ENCODE measurements around the gene CAMSAP1. TPM values are rescaled to one million over a fixed set of nuclear protein-coding genes. Genes with fewer than 3 reads are reported as not detected.

The CAMSAP1 gene
- polyA plus RNA-seq, 1 donor from 2014 or later, result 58.5 TPM

GRCh38 chr9:135795391-135795790, 112.0 kb downstream of the CAMSAP1 start:
- H4K20me1 ChIP-seq (ENCODE audit: insufficient read depth), result no peaks in the 10 kb centered on the region
- H3K4me2 ChIP-seq (ENCODE audit: low read length), result no peak overlapping the region
- TF ChIP-seq CTCF (IDR thresholded peaks at IDR 0.05; ENCODE audit: poor library complexity, severe bottlenecking) (no peak), TAF1 (IDR thresholded peaks at IDR 0.05; ENCODE audit: low read depth) (no peak), MXI1 (conservative IDR thresholded peaks at IDR 0.05; ENCODE audit: poor library complexity, severe bottlenecking) (no peak), SMC3 (conservative IDR thresholded peaks at IDR 0.05; ENCODE audit: poor library complexity) (no peak), RAD21 (conservative IDR thresholded peaks at IDR 0.05) (no peak), EZH2 (IDR thresholded peaks at IDR 0.05; ENCODE audit: borderline replicate concordance, insufficient read depth, low read length, poor library complexity, severe bottlenecking) (no peak), EP300 (conservative IDR thresholded peaks at IDR 0.05; ENCODE audit: poor library complexity, severe bottlenecking) (no peak), POLR2AphosphoS5 (IDR thresholded peaks at IDR 0.05) (no peak)
- TF ChIP-seq, protein P1, sequence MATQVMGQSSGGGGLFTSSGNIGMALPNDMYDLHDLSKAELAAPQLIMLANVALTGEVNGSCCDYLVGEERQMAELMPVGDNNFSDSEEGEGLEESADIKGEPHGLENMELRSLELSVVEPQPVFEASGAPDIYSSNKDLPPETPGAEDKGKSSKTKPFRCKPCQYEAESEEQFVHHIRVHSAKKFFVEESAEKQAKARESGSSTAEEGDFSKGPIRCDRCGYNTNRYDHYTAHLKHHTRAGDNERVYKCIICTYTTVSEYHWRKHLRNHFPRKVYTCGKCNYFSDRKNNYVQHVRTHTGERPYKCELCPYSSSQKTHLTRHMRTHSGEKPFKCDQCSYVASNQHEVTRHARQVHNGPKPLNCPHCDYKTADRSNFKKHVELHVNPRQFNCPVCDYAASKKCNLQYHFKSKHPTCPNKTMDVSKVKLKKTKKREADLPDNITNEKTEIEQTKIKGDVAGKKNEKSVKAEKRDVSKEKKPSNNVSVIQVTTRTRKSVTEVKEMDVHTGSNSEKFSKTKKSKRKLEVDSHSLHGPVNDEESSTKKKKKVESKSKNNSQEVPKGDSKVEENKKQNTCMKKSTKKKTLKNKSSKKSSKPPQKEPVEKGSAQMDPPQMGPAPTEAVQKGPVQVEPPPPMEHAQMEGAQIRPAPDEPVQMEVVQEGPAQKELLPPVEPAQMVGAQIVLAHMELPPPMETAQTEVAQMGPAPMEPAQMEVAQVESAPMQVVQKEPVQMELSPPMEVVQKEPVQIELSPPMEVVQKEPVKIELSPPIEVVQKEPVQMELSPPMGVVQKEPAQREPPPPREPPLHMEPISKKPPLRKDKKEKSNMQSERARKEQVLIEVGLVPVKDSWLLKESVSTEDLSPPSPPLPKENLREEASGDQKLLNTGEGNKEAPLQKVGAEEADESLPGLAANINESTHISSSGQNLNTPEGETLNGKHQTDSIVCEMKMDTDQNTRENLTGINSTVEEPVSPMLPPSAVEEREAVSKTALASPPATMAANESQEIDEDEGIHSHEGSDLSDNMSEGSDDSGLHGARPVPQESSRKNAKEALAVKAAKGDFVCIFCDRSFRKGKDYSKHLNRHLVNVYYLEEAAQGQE (IDR thresholded peaks at IDR 0.05; ENCODE audit: borderline replicate concordance), result no peak
- no peaks in the 10 kb centered on the region for H3K36me3 ChIP-seq (ENCODE audit: insufficient read depth, low read length)
- no peaks in the 10 kb centered on the region for H3K9me3 ChIP-seq (ENCODE audit: low read length)
- H3K9me2 ChIP-seq (ENCODE audit: insufficient read depth, low read length), result no peaks in the 10 kb centered on the region
- H2AFZ ChIP-seq (ENCODE audit: low read depth, low read length), result no peak overlapping the region
- H3K79me2 ChIP-seq (replicated peaks; ENCODE audit: insufficient read depth, low read length), result no peaks in the 10 kb centered on the region
- H3K9ac ChIP-seq (ENCODE audit: low read length), result no peak overlapping the region
- H3K27ac ChIP-seq (ENCODE audit: low read length), result no peak overlapping the region
- H3K27me3 ChIP-seq (ENCODE audit: insufficient read depth, low read depth, low read length), result no peaks in the 10 kb centered on the region
- no peak overlapping the region for H3K4me3 ChIP-seq (ENCODE audit: low read length)
- H3F3A ChIP-seq (ENCODE audit: insufficient read depth, low read length, poor library complexity, severe bottlenecking), result no peaks in the 10 kb centered on the region

DNA sequence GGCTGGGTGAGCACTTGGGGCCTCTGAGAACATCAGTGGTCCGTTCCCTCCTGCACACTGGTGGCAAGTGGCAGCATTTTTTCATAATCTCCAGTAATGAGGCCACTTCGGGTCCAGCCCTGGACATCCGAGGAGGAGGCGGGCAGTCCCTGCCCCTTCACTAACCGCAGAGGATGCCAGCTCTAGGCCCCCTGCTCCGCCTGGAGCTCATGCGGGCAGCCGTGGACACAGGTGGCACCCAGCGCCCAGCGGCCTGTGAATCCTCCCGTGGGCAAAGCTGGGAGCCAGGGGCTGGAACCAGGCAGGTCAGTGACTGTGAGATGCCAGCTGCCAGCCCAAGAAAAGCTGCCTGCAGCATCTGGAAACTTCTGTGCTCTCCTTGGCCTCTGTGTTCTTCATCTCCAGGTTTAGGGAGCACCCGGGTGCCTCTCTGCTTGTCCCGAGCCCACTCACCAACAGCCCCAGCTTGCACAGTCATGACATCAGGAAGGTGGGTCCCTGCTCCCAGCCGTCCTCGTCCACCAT, 112.9 kb downstream of the CAMSAP1 start:
- H3K27ac ChIP-seq (ENCODE audit: low read length), result no peak overlapping the region
- no peak overlapping the region for H2AFZ ChIP-seq (ENCODE audit: low read depth, low read length)
- no peaks in the 10 kb centered on the region for H3K36me3 ChIP-seq (ENCODE audit: insufficient read depth, low read length)
- H3K79me2 ChIP-seq (replicated peaks; ENCODE audit: insufficient read depth, low read length), result no peaks in the 10 kb centered on the region
- H4K20me1 ChIP-seq (ENCODE audit: insufficient read depth), result no peaks in the 10 kb centered on the region
- no peak overlapping the region for H3K4me2 ChIP-seq (ENCODE audit: low read length)
- H3K9me2 ChIP-seq (ENCODE audit: insufficient read depth, low read length), result no peaks in the 10 kb centered on the region
- H3K4me3 ChIP-seq (ENCODE audit: low read length), result no peak overlapping the region
- no peak overlapping the region for H3K9ac ChIP-seq (ENCODE audit: low read length)
- H3F3A ChIP-seq (ENCODE audit: insufficient read depth, low read length, poor library complexity, severe bottlenecking), result no peaks in the 10 kb centered on the region
- no peaks in the 10 kb centered on the region for H3K9me3 ChIP-seq (ENCODE audit: low read length)
- TF ChIP-seq SMC3 (conservative IDR thresholded peaks at IDR 0.05; ENCODE audit: poor library complexity) (no peak), EZH2 (IDR thresholded peaks at IDR 0.05; ENCODE audit: borderline replicate concordance, insufficient read depth, low read length, poor library complexity, severe bottlenecking) (no peak), RAD21 (conservative IDR thresholded peaks at IDR 0.05) (no peak), CTCF (IDR thresholded peaks at IDR 0.05; ENCODE audit: poor library complexity, severe bottlenecking) (no peak), EP300 (conservative IDR thresholded peaks at IDR 0.05; ENCODE audit: poor library complexity, severe bottlenecking) (no peak), TAF1 (IDR thresholded peaks at IDR 0.05; ENCODE audit: low read depth) (no peak), POLR2AphosphoS5 (IDR thresholded peaks at IDR 0.05) (no peak), MXI1 (conservative IDR thresholded peaks at IDR 0.05; ENCODE audit: poor library complexity, severe bottlenecking) (no peak)
- TF ChIP-seq, protein P1 (IDR thresholded peaks at IDR 0.05; ENCODE audit: borderline replicate concordance), result no peak
- no peaks in the 10 kb centered on the region for H3K27me3 ChIP-seq (ENCODE audit: insufficient read depth, low read depth, low read length)

Measured in neural cell (in vitro differentiated cells).